PC-9 (cell line): ENCODE data around the gene ABCA12. TPM values are rescaled to one million over a fixed set of nuclear protein-coding genes. Genes with fewer than 3 reads are reported as not detected.

Experiments
- BruUV-seq: library from RNA; stranded (reverse); fragments of 400-500 nt; replicated peaks from 2 replicates; lab custom pipeline; 2021; lab: Mats Ljungman, UMichigan
- CTCF ChIA-PET: fragments of 300-600 bp; sonication (Branson Sonifier 250); formaldehyde crosslinking; loops from one replicate; lab custom pipeline; 2022; ENCODE audit warnings: antibody characterized with exemption; lab: Charles Lee
- POLR2A ChIA-PET: fragments of 300-600 bp; sonication (Branson Sonifier 250); formaldehyde crosslinking; loops from one replicate; lab custom pipeline; 2022; ENCODE audit warnings: antibody characterized with exemption; ENCODE audit not compliant: unreplicated experiment; lab: Charles Lee
- DNase-seq, 2 experiments: peaks; one replicate each; pipeline versions ENCODE4 v3.0.0 to v3.0.0-alpha.2; 2015 to 2022; ENCODE audit warnings: mixed read lengths in 1 of 2
- H2AFZ ChIP-seq: fragments of 200-600 bp; sonication (generic); 2 replicates; pipeline ENCODE4 v1.8.1; 2017; ENCODE audit warnings: antibody characterized with exemption
- H3F3A ChIP-seq: fragments of 200-600 bp; sonication (generic); 2 replicates; pipeline ENCODE4 v1.8.1; 2017; ENCODE audit warnings: antibody characterized with exemption, mild to moderate bottlenecking, low read depth; ENCODE audit not compliant: insufficient read depth
- H3K27ac ChIP-seq: fragments of 200-600 bp; sonication (generic); 2 replicates; pipeline ENCODE4 v1.6.1; 2016; ENCODE audit warnings: mixed run types
- H3K27me3 ChIP-seq: fragments of 200-600 bp; sonication (generic); 2 replicates; pipeline ENCODE4 v1.6.1; 2016; ENCODE audit warnings: low read depth, mixed run types; ENCODE audit not compliant: insufficient read depth
- H3K36me3 ChIP-seq: fragments of 200-600 bp; sonication (generic); 2 replicates; pipeline ENCODE4 v1.6.1; 2016; ENCODE audit warnings: low read depth, mixed run types
- H3K4me1 ChIP-seq: fragments of 200-600 bp; sonication (generic); replicated peaks from 2 replicates; pipeline ENCODE4 v1.6.1; 2016; ENCODE audit warnings: mixed run types; ENCODE audit not compliant: insufficient read depth
- H3K4me2 ChIP-seq: fragments of 200-600 bp; sonication (generic); 2 replicates; pipeline ENCODE4 v1.6.1; 2017; ENCODE audit warnings: mixed run types
- H3K4me3 ChIP-seq: fragments of 200-600 bp; sonication (generic); 2 replicates; pipeline ENCODE4 v1.6.1; 2016; ENCODE audit warnings: mixed run types
- H3K79me2 ChIP-seq: fragments of 200-600 bp; sonication (generic); 2 replicates; pipeline ENCODE4 v1.6.1; 2017; ENCODE audit warnings: low read depth, mixed run types
- H3K9me2 ChIP-seq: fragments of 200-600 bp; sonication (generic); 2 replicates; pipeline ENCODE4 v1.8.1; 2017; ENCODE audit warnings: mild to moderate bottlenecking; ENCODE audit not compliant: insufficient read depth
- H3K9me3 ChIP-seq: fragments of 200-600 bp; sonication (generic); 2 replicates; pipeline ENCODE4 v1.8.1; 2016; ENCODE audit warnings: low read depth; ENCODE audit not compliant: insufficient read depth
- H4K20me1 ChIP-seq: fragments of 200-600 bp; sonication (generic); 2 replicates; pipeline ENCODE4 v1.8.1; 2017; ENCODE audit not compliant: insufficient read depth
- CTCF ChIP-seq: fragments of 200-600 bp; sonication (generic); conservative IDR thresholded peaks from 2 replicates; pipeline ENCODE4 v1.6.1; 2017; ENCODE audit warnings: mixed run types, antibody characterized with exemption, mild to moderate bottlenecking, moderate library complexity
- EZH2 ChIP-seq: fragments of 200-600 bp; sonication (generic); IDR thresholded peaks from 2 replicates; pipeline ENCODE4 v1.8.0; 2017; ENCODE audit warnings: antibody characterized with exemption, low read depth
- intact Hi-C: fragments of 100-400 bp; cut with micrococcal nuclease; formaldehyde crosslinking; loops from one replicate; pipeline ENCODE4 v1.10.0; 2022; ENCODE audit not compliant: unreplicated experiment
- total RNA-seq: library from RNA; stranded (reverse); gene quantifications from 2 replicates; pipeline ENCODE4 v1.2.3, GENCODE V29; 2021

Gene ABCA12
- total RNA-seq, 1 experiment from 2014 or later: 2.0 TPM

DNA sequence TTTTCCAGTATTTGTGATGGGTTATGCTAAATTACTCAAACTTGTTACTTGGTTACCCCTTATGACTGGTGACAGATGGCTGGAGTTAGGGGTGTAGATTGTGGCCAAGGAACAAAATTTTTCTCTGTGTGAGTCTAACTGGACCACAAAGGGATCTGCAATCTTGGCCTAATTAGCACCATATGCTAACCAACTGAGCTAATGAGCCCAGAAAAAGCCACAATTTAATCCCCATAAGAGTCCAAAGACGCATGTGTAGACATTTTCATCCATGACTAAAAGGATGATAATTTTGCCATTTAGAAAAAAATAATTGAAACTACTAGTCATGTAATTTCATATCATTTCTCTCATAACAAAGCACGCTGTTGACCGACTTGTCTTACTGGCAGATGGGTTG is 151.2 kb downstream of the ABCA12 start:
- no peaks in the 10 kb centered on the region for H3K9me2 ChIP-seq
- H3K27me3 ChIP-seq: no peaks in the 10 kb centered on the region
- H3K27ac ChIP-seq: no peak overlapping the region
- H3F3A ChIP-seq: no peaks in the 10 kb centered on the region
- H4K20me1 ChIP-seq: no peaks in the 10 kb centered on the region
- TF ChIP-seq CTCF (no peak), EZH2 (no peak)
- H3K4me2 ChIP-seq: no peak overlapping the region
- no TSS peak for BruUV-seq
- H3K36me3 ChIP-seq: no peaks in the 10 kb centered on the region
- H2AFZ ChIP-seq: no peak overlapping the region
- intact Hi-C loops: no loop called here
- H3K9me3 ChIP-seq: no peaks in the 10 kb centered on the region
- ChIA-PET CTCF (no interaction called here), POLR2A (no interaction called here)
- no peaks in the 10 kb centered on the region for H3K4me1 ChIP-seq
- no peaks in the 10 kb centered on the region for H3K79me2 ChIP-seq
- no peak for DNase-seq
- H3K4me3 ChIP-seq: no peak overlapping the region

DNA sequence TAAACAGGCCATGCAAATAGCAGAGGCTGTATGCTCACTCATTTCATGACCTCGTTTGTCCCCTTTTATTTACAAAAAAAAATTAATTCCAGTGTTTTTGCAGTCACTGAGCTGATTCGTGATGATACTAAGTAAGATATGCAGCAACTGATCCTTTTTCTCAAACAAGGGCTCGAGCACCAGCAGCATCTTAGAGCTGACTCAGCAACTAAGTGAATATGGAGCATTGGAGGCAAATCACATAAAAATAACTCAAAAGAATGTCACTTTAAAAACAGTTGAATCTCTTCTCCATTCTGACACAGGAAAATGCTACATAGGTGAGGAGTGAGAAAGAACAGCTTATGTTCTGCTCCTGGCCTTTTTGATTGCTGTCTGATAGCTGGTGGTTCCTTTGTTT is 152.8 kb downstream of the ABCA12 start:
- no peak overlapping the region for H3K27ac ChIP-seq
- no peaks in the 10 kb centered on the region for H3K36me3 ChIP-seq
- no peak overlapping the region for H3K4me2 ChIP-seq
- DNase-seq: no peak
- H2AFZ ChIP-seq: no peak overlapping the region
- intact Hi-C loops: no loop called here
- H3K9me2 ChIP-seq: no peaks in the 10 kb centered on the region
- H3F3A ChIP-seq: no peaks in the 10 kb centered on the region
- no peaks in the 10 kb centered on the region for H3K4me1 ChIP-seq
- no peaks in the 10 kb centered on the region for H3K27me3 ChIP-seq
- H4K20me1 ChIP-seq: no peaks in the 10 kb centered on the region
- ChIA-PET CTCF (no interaction called here), POLR2A (interaction anchor here (0.6 kb wide), 1 partner anchor 945 kb away, joined by 5 read pairs; no protein-coding TSS in a partner anchor)
- BruUV-seq: no TSS peak
- H3K4me3 ChIP-seq: no peak overlapping the region
- TF ChIP-seq EZH2 (no peak), CTCF (no peak)
- no peaks in the 10 kb centered on the region for H3K79me2 ChIP-seq
- no peaks in the 10 kb centered on the region for H3K9me3 ChIP-seq

DNA sequence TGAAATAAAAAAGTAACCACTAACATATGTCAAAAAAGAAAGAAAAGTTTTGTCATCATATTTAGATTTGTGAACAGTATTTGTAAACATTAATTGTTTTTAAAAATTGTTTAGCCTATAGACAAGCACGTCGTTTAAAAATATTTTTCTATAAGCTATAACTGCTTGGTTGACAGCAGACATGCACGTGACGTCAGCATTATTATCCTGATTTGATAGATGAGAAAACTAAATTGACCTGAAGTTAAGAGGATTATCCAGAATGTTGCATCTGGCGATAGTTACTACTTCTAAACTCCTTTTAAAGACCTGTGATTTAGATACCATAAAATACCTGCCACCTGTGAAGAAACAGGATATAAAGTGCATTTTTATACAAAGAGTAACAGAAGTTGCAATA is 172.0 kb downstream of the ABCA12 start:
- H3K27ac ChIP-seq: no peak overlapping the region
- H3K27me3 ChIP-seq: no peaks in the 10 kb centered on the region
- H2AFZ ChIP-seq: no peak overlapping the region
- POLR2A ChIA-PET: no interaction called here
- H3K9me3 ChIP-seq: no peaks in the 10 kb centered on the region
- H3K36me3 ChIP-seq: no peaks in the 10 kb centered on the region
- H3K4me1 ChIP-seq: no peaks in the 10 kb centered on the region
- TF ChIP-seq CTCF (no peak), EZH2 (no peak)
- CTCF ChIA-PET: no interaction called here
- H4K20me1 ChIP-seq: no peaks in the 10 kb centered on the region
- no peaks in the 10 kb centered on the region for H3F3A ChIP-seq
- no peak for DNase-seq
- H3K79me2 ChIP-seq: no peaks in the 10 kb centered on the region
- 0 out of 2 replicates have a peak, but pooled peaks cover 7% of the 10 kb centered on the region for H3K9me2 ChIP-seq
- intact Hi-C loops: no loop called here
- H3K4me2 ChIP-seq: no peak overlapping the region
- no peak overlapping the region for H3K4me3 ChIP-seq
- no TSS peak for BruUV-seq
